Measurements from ENCODE around the gene WWOX. TPM values are rescaled to one million over a fixed set of nuclear protein-coding genes. Genes with fewer than 3 reads are reported as not detected.

The WWOX gene
- total and polyA plus RNA-seq, 2 experiments from 2014 or later: 17.0 to 39.8 TPM

DNA sequence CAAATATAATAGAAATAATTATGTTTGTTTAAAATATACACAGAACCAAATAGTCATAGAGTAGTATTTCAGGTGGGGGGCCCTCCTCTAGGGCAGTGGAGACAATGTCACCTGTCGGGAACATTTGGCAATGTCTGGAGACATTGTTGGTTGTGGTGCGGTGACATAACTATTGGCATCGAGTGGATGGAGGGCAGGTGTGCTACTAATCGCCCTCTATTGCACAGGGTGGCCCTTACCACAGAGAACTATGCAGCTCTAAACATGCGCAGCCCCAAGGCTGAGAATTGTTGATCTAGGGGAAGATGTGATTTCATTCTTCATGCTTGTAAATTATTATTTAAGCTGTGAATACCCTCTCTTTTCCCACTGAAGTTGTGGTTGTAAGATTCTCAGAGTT lies 594.0 kb downstream of the WWOX start:
- Histone ChIP-seq H3K9me2 (replicated peaks; ENCODE audit: insufficient read depth) (no peaks in the 10 kb centered on the region), H3K27me3 (no peaks in the 10 kb centered on the region), H3K9me3 (ENCODE audit: low read depth) (no peaks in the 10 kb centered on the region), H3K4me2 (no peak overlapping the region), H2AFZ (no peak overlapping the region), H3K4me3 (no peak overlapping the region), H3K36me3 (replicated peaks; ENCODE audit: insufficient read depth, low read depth) (no peaks in the 10 kb centered on the region), H3K79me2 (no peaks in the 10 kb centered on the region), H3K27ac (no peak overlapping the region), H4K20me1 (ENCODE audit: insufficient read depth, poor library complexity, severe bottlenecking) (no peaks in the 10 kb centered on the region), H3K4me1 (ENCODE audit: insufficient read depth) (no peaks in the 10 kb centered on the region)
- TF ChIP-seq, protein P1, sequence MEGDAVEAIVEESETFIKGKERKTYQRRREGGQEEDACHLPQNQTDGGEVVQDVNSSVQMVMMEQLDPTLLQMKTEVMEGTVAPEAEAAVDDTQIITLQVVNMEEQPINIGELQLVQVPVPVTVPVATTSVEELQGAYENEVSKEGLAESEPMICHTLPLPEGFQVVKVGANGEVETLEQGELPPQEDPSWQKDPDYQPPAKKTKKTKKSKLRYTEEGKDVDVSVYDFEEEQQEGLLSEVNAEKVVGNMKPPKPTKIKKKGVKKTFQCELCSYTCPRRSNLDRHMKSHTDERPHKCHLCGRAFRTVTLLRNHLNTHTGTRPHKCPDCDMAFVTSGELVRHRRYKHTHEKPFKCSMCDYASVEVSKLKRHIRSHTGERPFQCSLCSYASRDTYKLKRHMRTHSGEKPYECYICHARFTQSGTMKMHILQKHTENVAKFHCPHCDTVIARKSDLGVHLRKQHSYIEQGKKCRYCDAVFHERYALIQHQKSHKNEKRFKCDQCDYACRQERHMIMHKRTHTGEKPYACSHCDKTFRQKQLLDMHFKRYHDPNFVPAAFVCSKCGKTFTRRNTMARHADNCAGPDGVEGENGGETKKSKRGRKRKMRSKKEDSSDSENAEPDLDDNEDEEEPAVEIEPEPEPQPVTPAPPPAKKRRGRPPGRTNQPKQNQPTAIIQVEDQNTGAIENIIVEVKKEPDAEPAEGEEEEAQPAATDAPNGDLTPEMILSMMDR (IDR thresholded peaks at IDR 0.05; ENCODE audit: poor library complexity): no peak
- TF ChIP-seq EZH2 (IDR thresholded peaks at IDR 0.05; ENCODE audit: borderline replicate concordance): no peak
- no peak for TF ChIP-seq EZH2phosphoT487 (IDR thresholded peaks at IDR 0.05; ENCODE audit: low read depth, severe bottlenecking, unreplicated experiment)
- 96% methylated on average over 5 of the region's 5 CpGs for WGBS (ENCODE audit: low lambda C conversion rate, missing lambda C conversion rate)
- DNase-seq (ENCODE audit: low spot score): no peak

DNA sequence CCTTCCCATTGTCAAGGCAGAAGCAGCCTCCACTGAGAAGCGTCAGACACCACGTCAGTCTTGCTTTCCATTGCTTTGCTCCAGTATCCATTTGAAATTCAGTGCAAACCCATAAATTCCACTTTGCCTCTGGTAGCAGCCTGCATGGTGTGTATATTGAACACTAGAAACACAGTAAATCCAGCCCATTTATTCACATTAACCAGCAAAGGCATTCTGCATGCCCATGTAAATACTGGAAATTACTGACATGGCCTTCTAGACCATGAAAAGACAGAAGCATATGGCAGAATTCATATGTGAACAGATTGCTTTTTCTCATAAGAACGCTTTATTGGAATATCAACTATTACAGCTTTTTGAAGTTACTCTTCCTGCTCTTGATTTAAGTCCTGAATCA lies 595.0 kb downstream of the WWOX start:
- TF ChIP-seq, protein P1 (IDR thresholded peaks at IDR 0.05; ENCODE audit: poor library complexity): no peak
- no peak for TF ChIP-seq EZH2phosphoT487 (IDR thresholded peaks at IDR 0.05; ENCODE audit: low read depth, severe bottlenecking, unreplicated experiment)
- Histone ChIP-seq H3K4me2 (no peak overlapping the region), H3K9me2 (replicated peaks; ENCODE audit: insufficient read depth) (no peaks in the 10 kb centered on the region), H3K4me3 (no peak overlapping the region), H3K36me3 (replicated peaks; ENCODE audit: insufficient read depth, low read depth) (no peaks in the 10 kb centered on the region), H3K9me3 (ENCODE audit: low read depth) (no peaks in the 10 kb centered on the region), H4K20me1 (ENCODE audit: insufficient read depth, poor library complexity, severe bottlenecking) (no peaks in the 10 kb centered on the region), H2AFZ (no peak overlapping the region), H3K27ac (no peak overlapping the region), H3K79me2 (no peaks in the 10 kb centered on the region), H3K4me1 (ENCODE audit: insufficient read depth) (no peaks in the 10 kb centered on the region), H3K27me3 (no peaks in the 10 kb centered on the region)
- 98% methylated on average over 3 of the region's 3 CpGs for WGBS (ENCODE audit: low lambda C conversion rate, missing lambda C conversion rate)
- DNase-seq (ENCODE audit: low spot score): no peak

DNA sequence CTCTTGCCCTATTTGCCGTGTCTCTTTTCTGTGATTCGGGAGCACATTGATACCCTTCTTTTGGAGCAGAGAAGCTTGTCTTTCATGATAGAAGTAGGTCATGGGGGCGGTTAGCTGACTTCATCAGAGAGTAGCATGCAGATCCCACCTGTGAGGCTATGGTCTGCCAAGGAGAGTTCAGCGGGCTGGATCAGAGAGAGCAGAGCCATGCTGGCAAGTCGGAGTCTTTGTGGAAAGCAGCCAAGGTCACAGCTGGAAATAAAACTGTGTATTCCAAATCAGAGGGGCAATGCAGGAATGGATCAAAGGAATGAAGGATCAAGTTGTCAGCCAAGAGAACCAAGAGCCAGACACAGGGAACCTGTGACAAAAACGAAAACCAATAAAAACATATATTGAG lies 595.9 kb downstream of the WWOX start:
- H3K79me2 ChIP-seq: no peaks in the 10 kb centered on the region
- H2AFZ ChIP-seq: no peak overlapping the region
- no peaks in the 10 kb centered on the region for H3K36me3 ChIP-seq (replicated peaks; ENCODE audit: insufficient read depth, low read depth)
- no peaks in the 10 kb centered on the region for H3K9me3 ChIP-seq (ENCODE audit: low read depth)
- no peaks in the 10 kb centered on the region for H4K20me1 ChIP-seq (ENCODE audit: insufficient read depth, poor library complexity, severe bottlenecking)
- no peaks in the 10 kb centered on the region for H3K27me3 ChIP-seq
- 80% methylated on average over 6 of the region's 6 CpGs for WGBS (ENCODE audit: low lambda C conversion rate, missing lambda C conversion rate)
- TF ChIP-seq EZH2 (IDR thresholded peaks at IDR 0.05; ENCODE audit: borderline replicate concordance): no peak
- TF ChIP-seq EZH2phosphoT487 (IDR thresholded peaks at IDR 0.05; ENCODE audit: low read depth, severe bottlenecking, unreplicated experiment): no peak
- TF ChIP-seq, protein P1 (IDR thresholded peaks at IDR 0.05; ENCODE audit: poor library complexity): no peak
- no peaks in the 10 kb centered on the region for H3K9me2 ChIP-seq (replicated peaks; ENCODE audit: insufficient read depth)
- H3K4me1 ChIP-seq (ENCODE audit: insufficient read depth): no peaks in the 10 kb centered on the region
- no peak for DNase-seq (ENCODE audit: low spot score)
- no peak overlapping the region for H3K4me3 ChIP-seq
- no peak overlapping the region for H3K4me2 ChIP-seq
- H3K27ac ChIP-seq: no peak overlapping the region

DNA sequence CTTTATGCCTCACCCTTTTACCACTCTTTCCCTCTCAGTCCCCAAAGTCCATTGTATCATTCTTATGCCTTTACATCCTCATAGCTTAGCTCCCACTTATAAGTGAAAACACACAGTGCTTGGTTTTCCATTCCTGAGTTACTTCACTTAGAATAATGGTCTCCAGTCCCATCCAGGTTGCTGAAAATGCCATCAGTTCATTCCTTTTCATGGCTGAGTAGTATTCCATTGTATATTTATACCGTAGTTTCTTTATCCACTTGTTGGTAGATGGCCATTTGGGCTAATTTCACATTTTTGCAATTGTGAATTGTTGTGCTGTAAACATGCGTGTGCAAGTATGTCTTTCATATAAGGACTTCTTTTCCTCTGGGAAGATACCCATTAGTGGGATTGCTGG lies 597.3 kb downstream of the WWOX start:
- no peaks in the 10 kb centered on the region for H3K9me3 ChIP-seq (ENCODE audit: low read depth)
- no peak overlapping the region for H3K4me2 ChIP-seq
- H3K79me2 ChIP-seq: no peaks in the 10 kb centered on the region
- H2AFZ ChIP-seq: no peak overlapping the region
- no peaks in the 10 kb centered on the region for H4K20me1 ChIP-seq (ENCODE audit: insufficient read depth, poor library complexity, severe bottlenecking)
- no peaks in the 10 kb centered on the region for H3K27me3 ChIP-seq
- no peaks in the 10 kb centered on the region for H3K9me2 ChIP-seq (replicated peaks; ENCODE audit: insufficient read depth)
- no peaks in the 10 kb centered on the region for H3K4me1 ChIP-seq (ENCODE audit: insufficient read depth)
- no peak for DNase-seq (ENCODE audit: low spot score)
- no peak for TF ChIP-seq EZH2 (IDR thresholded peaks at IDR 0.05; ENCODE audit: borderline replicate concordance)
- TF ChIP-seq, protein P1 (IDR thresholded peaks at IDR 0.05; ENCODE audit: poor library complexity): no peak
- TF ChIP-seq EZH2phosphoT487 (IDR thresholded peaks at IDR 0.05; ENCODE audit: low read depth, severe bottlenecking, unreplicated experiment): no peak
- H3K27ac ChIP-seq: no peak overlapping the region
- 100% methylated on average over 2 of the region's 2 CpGs for WGBS (ENCODE audit: low lambda C conversion rate, missing lambda C conversion rate)
- H3K36me3 ChIP-seq (replicated peaks; ENCODE audit: insufficient read depth, low read depth): no peaks in the 10 kb centered on the region
- no peak overlapping the region for H3K4me3 ChIP-seq

All from hepatocyte (in vitro differentiated cells).